ENCODE measurements around the gene KRTAP4-9.
"Not testable (repeated sequence)": the region's sequence is repeated elsewhere in the genome, so short reads cannot be mapped to it uniquely, and the experiment has no call there.

GRCh38 chr17:41119696-41120690 is 14.8 kb downstream of the KRTAP4-9 start:
- not testable (repeated sequence) for TF ChIP-seq POLR2A, EP300 (IDR thresholded peaks at IDR 0.05)
